Gastroesophageal sphincter (tissue), 3 donors: ENCODE data around the gene EGR4.
A peak's percentile ranks its signal among the peaks of the same experiment; 100 is the strongest.

Source experiments
- EP300 ChIP-seq: sonication (generic); formaldehyde crosslinking; IDR thresholded peaks from one replicate; pipeline ENCODE4 v1.6.1; 2017; ENCODE audit warnings: antibody characterized with exemption, mild to moderate bottlenecking
- POLR2A ChIP-seq, 2 donors: fragments of 450-650 bp; IDR thresholded peaks; one replicate each; pipeline ENCODE4 v1.6.1; 2017; ENCODE audit warnings: antibody characterized with exemption in 2 of 2, mild to moderate bottlenecking in 2 of 2, moderate library complexity in 1 of 2
- POLR2AphosphoS5 ChIP-seq: sonication (generic); formaldehyde crosslinking; IDR thresholded peaks from one replicate; pipeline ENCODE4 v1.6.1; 2017; ENCODE audit warnings: antibody characterized with exemption
- TF ChIP-seq, protein P1 (sequence below), 4 experiments: fragments of 200-600 bp in 2 of 4; fragments of 450-650 bp in 2 of 4; sonication (generic) in 1 of 4; IDR thresholded peaks; one replicate each; pipeline ENCODE4 v1.5.1; 2017 to 2019; ENCODE audit warnings: antibody characterized with exemption in 4 of 4, mild to moderate bottlenecking in 2 of 4, moderate library complexity in 2 of 4

DNA sequence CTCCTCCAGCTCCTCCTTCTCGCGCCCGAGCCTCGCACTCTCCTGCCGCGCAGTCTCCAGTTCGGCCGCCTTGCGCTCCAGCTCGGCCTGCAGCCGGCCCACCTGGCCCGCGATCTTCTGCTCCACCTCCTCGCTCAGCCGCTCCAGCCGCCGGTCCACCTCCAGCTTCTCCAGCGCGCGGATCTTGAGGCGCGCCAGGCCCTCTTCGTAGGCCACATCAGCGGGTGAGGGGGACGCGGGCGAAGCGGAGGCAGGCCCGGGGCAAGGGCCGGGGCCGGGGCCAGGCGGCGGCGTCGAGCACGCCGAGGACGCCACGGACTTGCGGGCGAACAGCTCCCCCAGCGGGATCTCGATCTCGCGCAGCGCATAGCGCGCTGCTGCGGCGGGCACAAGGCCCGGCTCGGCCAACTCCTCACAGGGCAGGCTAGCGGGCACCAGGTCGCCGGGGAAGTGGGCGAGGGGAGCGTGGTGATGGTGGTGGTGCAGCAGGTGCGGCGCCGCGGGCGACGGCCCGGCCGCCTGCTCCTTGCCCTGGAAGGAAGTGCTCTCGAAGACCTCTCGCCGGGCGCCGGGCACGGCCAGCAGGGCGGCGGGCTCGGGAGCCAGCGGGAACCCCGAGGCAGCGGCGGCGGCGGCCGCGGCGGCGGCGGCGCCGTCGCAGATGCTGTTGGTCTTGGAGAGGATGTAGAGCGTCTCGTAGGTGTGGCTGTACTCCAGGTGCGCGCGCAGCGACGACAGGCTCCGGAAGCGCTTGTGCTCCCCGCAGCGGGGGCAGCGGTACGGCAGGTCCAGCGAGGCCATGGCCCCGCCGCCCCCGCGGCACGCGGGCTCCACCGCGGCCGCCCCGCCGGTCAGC lies 24.3 kb downstream of the EGR4 start:
- TF ChIP-seq POLR2A (IDR thresholded peaks at IDR 0.05) (no peak), POLR2AphosphoS5 (no peak), EP300 (no peak)
- TF ChIP-seq, protein P1, sequence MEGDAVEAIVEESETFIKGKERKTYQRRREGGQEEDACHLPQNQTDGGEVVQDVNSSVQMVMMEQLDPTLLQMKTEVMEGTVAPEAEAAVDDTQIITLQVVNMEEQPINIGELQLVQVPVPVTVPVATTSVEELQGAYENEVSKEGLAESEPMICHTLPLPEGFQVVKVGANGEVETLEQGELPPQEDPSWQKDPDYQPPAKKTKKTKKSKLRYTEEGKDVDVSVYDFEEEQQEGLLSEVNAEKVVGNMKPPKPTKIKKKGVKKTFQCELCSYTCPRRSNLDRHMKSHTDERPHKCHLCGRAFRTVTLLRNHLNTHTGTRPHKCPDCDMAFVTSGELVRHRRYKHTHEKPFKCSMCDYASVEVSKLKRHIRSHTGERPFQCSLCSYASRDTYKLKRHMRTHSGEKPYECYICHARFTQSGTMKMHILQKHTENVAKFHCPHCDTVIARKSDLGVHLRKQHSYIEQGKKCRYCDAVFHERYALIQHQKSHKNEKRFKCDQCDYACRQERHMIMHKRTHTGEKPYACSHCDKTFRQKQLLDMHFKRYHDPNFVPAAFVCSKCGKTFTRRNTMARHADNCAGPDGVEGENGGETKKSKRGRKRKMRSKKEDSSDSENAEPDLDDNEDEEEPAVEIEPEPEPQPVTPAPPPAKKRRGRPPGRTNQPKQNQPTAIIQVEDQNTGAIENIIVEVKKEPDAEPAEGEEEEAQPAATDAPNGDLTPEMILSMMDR (IDR thresholded peaks at IDR 0.05), result peak in 1 of 4 experiments; percentile 12
